ENCODE results near the gene TLL1. TPM values are rescaled to one million over a fixed set of nuclear protein-coding genes. Genes with fewer than 3 reads are reported as not detected.

The TLL1 gene
- total RNA-seq, 1 experiment from 2014 or later, result 0.41 TPM

DNA sequence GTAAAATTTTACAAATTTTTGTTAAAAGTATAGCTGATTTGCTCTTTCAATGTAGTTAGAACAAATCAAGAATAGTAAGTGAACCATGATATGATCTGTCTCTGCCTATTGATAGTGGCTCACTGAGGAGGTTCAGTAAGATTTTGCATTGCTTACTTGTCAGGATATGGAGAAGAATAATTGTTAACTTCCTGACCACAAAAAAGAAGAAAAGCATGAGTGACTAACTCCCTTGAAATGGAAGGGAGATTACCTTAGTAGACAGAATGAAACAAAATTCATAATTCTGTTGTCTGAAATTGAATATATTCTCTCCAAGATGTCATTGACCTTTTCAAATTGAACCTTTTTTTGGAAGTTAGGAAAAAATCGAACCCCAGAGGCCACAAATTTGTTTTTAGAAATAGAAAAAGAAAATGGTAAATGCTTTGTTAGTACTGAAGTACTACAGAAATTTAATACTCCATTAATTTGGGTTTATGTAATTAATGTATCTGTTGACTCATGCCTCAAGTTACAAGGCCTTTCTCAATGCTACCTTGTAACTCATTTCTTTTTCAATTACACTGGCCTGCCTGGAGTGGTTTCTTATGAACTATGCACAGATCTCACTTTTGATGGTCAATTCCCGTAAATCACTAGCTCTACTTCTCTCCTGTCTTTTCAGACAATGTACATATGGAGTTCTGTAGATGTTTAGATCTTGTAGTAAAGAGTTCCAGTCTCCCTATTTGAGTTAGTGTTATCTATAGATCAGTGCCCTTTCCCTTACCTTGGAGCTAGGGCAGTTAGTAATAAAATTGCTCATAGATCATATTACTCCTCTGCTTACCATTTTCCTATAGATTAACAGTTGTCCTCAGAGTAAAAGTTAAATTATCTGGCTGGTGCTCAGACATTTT is 139.3 kb downstream of the TLL1 start:
- Histone ChIP-seq H3K27me3 (ENCODE audit: control insufficient read depth, insufficient read depth, low read length) (no peaks in the 10 kb centered on the region), H3K9me3 (ENCODE audit: control insufficient read depth, insufficient read depth, low read depth, low read length) (no peaks in the 10 kb centered on the region), H3K27ac (ENCODE audit: low read length) (no peak overlapping the region), H3K4me3 (ENCODE audit: low read depth in 2 of 2, low read length in 2 of 2) (no peak overlapping the region), H3K4me1 (ENCODE audit: control insufficient read depth, insufficient read depth, low read length) (no peaks in the 10 kb centered on the region), H3K36me3 (ENCODE audit: control insufficient read depth, insufficient read depth, low read length) (no peaks in the 10 kb centered on the region)
- TF ChIP-seq SIN3A (IDR thresholded peaks at IDR 0.05; ENCODE audit: borderline replicate concordance, insufficient read depth, low read depth, low read length) (no peak), TCF7L2 (IDR thresholded peaks at IDR 0.05; ENCODE audit: low read depth, low read length) (no peak)
- TF ChIP-seq, protein P1, sequence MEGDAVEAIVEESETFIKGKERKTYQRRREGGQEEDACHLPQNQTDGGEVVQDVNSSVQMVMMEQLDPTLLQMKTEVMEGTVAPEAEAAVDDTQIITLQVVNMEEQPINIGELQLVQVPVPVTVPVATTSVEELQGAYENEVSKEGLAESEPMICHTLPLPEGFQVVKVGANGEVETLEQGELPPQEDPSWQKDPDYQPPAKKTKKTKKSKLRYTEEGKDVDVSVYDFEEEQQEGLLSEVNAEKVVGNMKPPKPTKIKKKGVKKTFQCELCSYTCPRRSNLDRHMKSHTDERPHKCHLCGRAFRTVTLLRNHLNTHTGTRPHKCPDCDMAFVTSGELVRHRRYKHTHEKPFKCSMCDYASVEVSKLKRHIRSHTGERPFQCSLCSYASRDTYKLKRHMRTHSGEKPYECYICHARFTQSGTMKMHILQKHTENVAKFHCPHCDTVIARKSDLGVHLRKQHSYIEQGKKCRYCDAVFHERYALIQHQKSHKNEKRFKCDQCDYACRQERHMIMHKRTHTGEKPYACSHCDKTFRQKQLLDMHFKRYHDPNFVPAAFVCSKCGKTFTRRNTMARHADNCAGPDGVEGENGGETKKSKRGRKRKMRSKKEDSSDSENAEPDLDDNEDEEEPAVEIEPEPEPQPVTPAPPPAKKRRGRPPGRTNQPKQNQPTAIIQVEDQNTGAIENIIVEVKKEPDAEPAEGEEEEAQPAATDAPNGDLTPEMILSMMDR (IDR thresholded peaks at IDR 0.05), result no peak
- no peak for DNase-seq (ENCODE audit: low read depth, low spot score)
- POLR2A ChIA-PET, result no interaction called here
- BruUV-seq (replicated peaks), result no TSS peak
- ATAC-seq, result no peak
- intact Hi-C loops (cut with micrococcal nuclease; ENCODE audit: unreplicated experiment), result no loop called here
- CTCF ChIA-PET, result no interaction called here
- in situ Hi-C loops (cut with HindIII; ENCODE audit: low pct_unique_long_range_greater_than_20kb, low sequenced_read_pairs), result no loop called here

GRCh38 chr4:166014411-166014810 is 141.4 kb downstream of the TLL1 start:
- Histone ChIP-seq H3K36me3 (ENCODE audit: control insufficient read depth, insufficient read depth, low read length) (no peaks in the 10 kb centered on the region), H3K4me3 (ENCODE audit: low read depth in 2 of 2, low read length in 2 of 2) (no peak overlapping the region), H3K27ac (ENCODE audit: low read length) (no peak overlapping the region), H3K27me3 (ENCODE audit: control insufficient read depth, insufficient read depth, low read length) (no peaks in the 10 kb centered on the region), H3K9me3 (ENCODE audit: control insufficient read depth, insufficient read depth, low read depth, low read length) (no peaks in the 10 kb centered on the region), H3K4me1 (ENCODE audit: control insufficient read depth, insufficient read depth, low read length) (no peaks in the 10 kb centered on the region)
- DNase-seq (ENCODE audit: low read depth, low spot score) (peak; percentile 27), ATAC-seq (no peak)
- BruUV-seq (replicated peaks), result no TSS peak
- in situ Hi-C loops (cut with HindIII; ENCODE audit: low pct_unique_long_range_greater_than_20kb, low sequenced_read_pairs) (no loop called here), intact Hi-C loops (cut with micrococcal nuclease; ENCODE audit: unreplicated experiment) (no loop called here)
- POLR2A ChIA-PET, result no interaction called here
- TF ChIP-seq, protein P2, sequence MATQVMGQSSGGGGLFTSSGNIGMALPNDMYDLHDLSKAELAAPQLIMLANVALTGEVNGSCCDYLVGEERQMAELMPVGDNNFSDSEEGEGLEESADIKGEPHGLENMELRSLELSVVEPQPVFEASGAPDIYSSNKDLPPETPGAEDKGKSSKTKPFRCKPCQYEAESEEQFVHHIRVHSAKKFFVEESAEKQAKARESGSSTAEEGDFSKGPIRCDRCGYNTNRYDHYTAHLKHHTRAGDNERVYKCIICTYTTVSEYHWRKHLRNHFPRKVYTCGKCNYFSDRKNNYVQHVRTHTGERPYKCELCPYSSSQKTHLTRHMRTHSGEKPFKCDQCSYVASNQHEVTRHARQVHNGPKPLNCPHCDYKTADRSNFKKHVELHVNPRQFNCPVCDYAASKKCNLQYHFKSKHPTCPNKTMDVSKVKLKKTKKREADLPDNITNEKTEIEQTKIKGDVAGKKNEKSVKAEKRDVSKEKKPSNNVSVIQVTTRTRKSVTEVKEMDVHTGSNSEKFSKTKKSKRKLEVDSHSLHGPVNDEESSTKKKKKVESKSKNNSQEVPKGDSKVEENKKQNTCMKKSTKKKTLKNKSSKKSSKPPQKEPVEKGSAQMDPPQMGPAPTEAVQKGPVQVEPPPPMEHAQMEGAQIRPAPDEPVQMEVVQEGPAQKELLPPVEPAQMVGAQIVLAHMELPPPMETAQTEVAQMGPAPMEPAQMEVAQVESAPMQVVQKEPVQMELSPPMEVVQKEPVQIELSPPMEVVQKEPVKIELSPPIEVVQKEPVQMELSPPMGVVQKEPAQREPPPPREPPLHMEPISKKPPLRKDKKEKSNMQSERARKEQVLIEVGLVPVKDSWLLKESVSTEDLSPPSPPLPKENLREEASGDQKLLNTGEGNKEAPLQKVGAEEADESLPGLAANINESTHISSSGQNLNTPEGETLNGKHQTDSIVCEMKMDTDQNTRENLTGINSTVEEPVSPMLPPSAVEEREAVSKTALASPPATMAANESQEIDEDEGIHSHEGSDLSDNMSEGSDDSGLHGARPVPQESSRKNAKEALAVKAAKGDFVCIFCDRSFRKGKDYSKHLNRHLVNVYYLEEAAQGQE (IDR thresholded peaks at IDR 0.05; ENCODE audit: insufficient read depth in 1 of 2, low read depth in 2 of 2, low read length in 1 of 2), result no peak
- CTCF ChIA-PET, result no interaction called here

- BruUV-seq (replicated peaks), result no TSS peak
- in situ Hi-C loops (cut with HindIII; ENCODE audit: low pct_unique_long_range_greater_than_20kb, low sequenced_read_pairs) (no loop called here), intact Hi-C loops (cut with micrococcal nuclease; ENCODE audit: unreplicated experiment) (no loop called here)
- no peak overlapping the region for H3K27ac ChIP-seq (ENCODE audit: low read length)
- ATAC-seq, result no peak
- ChIA-PET POLR2A (no interaction called here), CTCF (no interaction called here)
- DNase-seq (ENCODE audit: low read depth, low spot score), result no peak
- H3K36me3 ChIP-seq (ENCODE audit: control insufficient read depth, insufficient read depth, low read length), result no peaks in the 10 kb centered on the region
- no peak for TF ChIP-seq TCF7L2 (IDR thresholded peaks at IDR 0.05; ENCODE audit: low read depth, low read length)
- TF ChIP-seq, protein P1 (IDR thresholded peaks at IDR 0.05), result no peak
- TF ChIP-seq, protein P2 (IDR thresholded peaks at IDR 0.05; ENCODE audit: insufficient read depth in 1 of 2, low read depth in 2 of 2, low read length in 1 of 2), result no peak
- TF ChIP-seq POLR2AphosphoS5 (IDR thresholded peaks at IDR 0.05; ENCODE audit: low read depth, low read length), result no peak
- TF ChIP-seq SIN3A (IDR thresholded peaks at IDR 0.05; ENCODE audit: borderline replicate concordance, insufficient read depth, low read depth, low read length), result no peak
- no peaks in the 10 kb centered on the region for H3K27me3 ChIP-seq (ENCODE audit: control insufficient read depth, insufficient read depth, low read length)
- H3K4me1 ChIP-seq (ENCODE audit: control insufficient read depth, insufficient read depth, low read length), result no peaks in the 10 kb centered on the region
- H3K9me3 ChIP-seq (ENCODE audit: control insufficient read depth, insufficient read depth, low read depth, low read length), result no peaks in the 10 kb centered on the region
- no peak overlapping the region for H3K4me3 ChIP-seq (ENCODE audit: low read depth in 2 of 2, low read length in 2 of 2)
Observed at GRCh38 chr4:166017804-166018203, 144.8 kb downstream of the TLL1 start.

Measured in Panc1 (cell line).